Right atrium auricular region (tissue), 2 donors: ENCODE results near the gene MLIP. TPM values are rescaled to one million over a fixed set of nuclear protein-coding genes. Genes with fewer than 3 reads are reported as not detected.

Experiments
- DNase-seq: peaks from one replicate; pipeline ENCODE4 v3.0.0-alpha.2; 2019; ENCODE audit warnings: low spot score
- H3K27ac ChIP-seq, 2 donors: fragments of 200-600 bp; sonication (generic); 1 replicate in 1 of 2; 2 replicates in 1 of 2; pipeline ENCODE4 v1.5.1; 2016 to 2019
- H3K27me3 ChIP-seq, 2 donors: fragments of 200-600 bp; sonication (generic); one replicate each; pipeline versions ENCODE4 v1.5.1 to v1.6.0; 2017 to 2019
- H3K36me3 ChIP-seq: fragments of 200-600 bp; sonication (generic); one replicate; pipeline ENCODE4 v1.5.1; 2016
- H3K4me1 ChIP-seq, 2 donors: fragments of 200-600 bp; sonication (generic); one replicate each; pipeline versions ENCODE4 v1.5.1 to v1.6.0; 2017 to 2019
- H3K4me3 ChIP-seq, 2 donors: fragments of 200-600 bp; sonication (generic); 1 replicate in 1 of 2; 2 replicates in 1 of 2; pipeline ENCODE4 v1.5.1; 2017 to 2019; ENCODE audit warnings: mild to moderate bottlenecking in 1 of 2, moderate library complexity in 1 of 2
- H3K9me3 ChIP-seq, 2 donors: fragments of 200-600 bp; sonication (generic); one replicate each; pipeline ENCODE4 v1.5.1; 2019
- total RNA-seq, 2 donors: library from RNA; depleted of rRNA; stranded (reverse); fragments of >200 nt; gene quantifications; one replicate each; pipeline ENCODE4 v1.1.0, GENCODE V29; 2016
- TF ChIP-seq, protein P1 (sequence below), 2 donors: fragments of 200-600 bp; sonication (generic); IDR thresholded peaks; one replicate each; pipeline ENCODE4 v1.5.1; 2019; ENCODE audit warnings: antibody characterized with exemption in 2 of 2

The MLIP gene
- total RNA-seq, 2 donors from 2014 or later: 170 to 262 TPM

DNA sequence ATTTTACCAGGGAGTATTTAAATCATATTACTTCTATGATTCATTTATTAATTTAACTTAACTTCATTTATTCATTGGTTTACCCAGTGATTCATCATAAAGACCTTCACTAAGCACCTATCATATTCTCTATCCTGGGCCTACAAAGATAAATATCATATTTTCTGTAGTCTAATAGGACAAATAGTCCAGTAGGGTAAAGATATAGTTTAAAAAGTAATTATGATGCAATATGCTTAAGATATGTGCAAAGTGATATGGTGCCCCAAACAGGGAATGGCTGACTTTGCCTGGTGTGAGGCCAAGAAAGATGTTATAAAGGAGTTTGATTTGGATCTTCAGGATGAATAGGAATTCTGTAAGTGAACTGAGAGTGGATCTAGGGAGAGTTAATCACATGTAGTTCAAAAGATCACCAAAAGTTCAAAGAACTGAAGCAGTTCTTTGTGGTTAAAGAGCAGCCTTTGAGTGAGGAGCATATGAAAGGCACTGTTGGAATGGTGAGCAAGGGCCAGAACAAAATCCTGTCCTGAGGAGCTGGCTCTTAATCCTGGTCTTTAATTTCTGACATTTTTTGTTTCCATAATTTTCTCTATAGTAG lies 45.5 kb downstream of the MLIP start:
- Histone ChIP-seq H3K36me3 (no peaks in the 10 kb centered on the region), H3K27ac (no peak overlapping the region), H3K9me3 (no peaks in the 10 kb centered on the region), H3K4me3 (no peak overlapping the region), H3K27me3 (no peaks in the 10 kb centered on the region), H3K4me1 (no peaks in the 10 kb centered on the region)
- TF ChIP-seq, protein P1, sequence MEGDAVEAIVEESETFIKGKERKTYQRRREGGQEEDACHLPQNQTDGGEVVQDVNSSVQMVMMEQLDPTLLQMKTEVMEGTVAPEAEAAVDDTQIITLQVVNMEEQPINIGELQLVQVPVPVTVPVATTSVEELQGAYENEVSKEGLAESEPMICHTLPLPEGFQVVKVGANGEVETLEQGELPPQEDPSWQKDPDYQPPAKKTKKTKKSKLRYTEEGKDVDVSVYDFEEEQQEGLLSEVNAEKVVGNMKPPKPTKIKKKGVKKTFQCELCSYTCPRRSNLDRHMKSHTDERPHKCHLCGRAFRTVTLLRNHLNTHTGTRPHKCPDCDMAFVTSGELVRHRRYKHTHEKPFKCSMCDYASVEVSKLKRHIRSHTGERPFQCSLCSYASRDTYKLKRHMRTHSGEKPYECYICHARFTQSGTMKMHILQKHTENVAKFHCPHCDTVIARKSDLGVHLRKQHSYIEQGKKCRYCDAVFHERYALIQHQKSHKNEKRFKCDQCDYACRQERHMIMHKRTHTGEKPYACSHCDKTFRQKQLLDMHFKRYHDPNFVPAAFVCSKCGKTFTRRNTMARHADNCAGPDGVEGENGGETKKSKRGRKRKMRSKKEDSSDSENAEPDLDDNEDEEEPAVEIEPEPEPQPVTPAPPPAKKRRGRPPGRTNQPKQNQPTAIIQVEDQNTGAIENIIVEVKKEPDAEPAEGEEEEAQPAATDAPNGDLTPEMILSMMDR (IDR thresholded peaks at IDR 0.05): no peak
- no peak for DNase-seq

DNA sequence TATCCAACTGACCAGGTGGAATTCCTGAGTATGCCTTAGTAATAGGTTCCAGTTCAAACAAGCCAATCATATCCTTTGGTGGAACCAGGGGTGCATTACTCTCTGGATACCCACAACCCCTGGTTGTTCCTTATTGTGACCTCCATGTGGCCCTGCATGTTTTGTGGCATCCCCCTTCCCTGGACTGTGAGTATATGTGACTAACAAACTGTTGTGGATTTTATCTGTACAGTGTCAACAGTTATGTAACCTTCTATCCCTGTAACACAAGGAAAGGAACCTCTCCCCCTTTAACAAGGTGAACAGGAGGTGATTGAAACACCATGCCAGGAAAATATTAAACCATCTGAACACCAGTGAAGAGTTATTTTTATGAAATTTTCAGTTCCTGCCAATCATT lies 46.2 kb downstream of the MLIP start:
- Histone ChIP-seq H3K4me3 (no peak overlapping the region), H3K27me3 (no peaks in the 10 kb centered on the region), H3K9me3 (no peaks in the 10 kb centered on the region), H3K36me3 (no peaks in the 10 kb centered on the region), H3K27ac (no peak overlapping the region), H3K4me1 (no peaks in the 10 kb centered on the region)
- TF ChIP-seq, protein P1 (IDR thresholded peaks at IDR 0.05): no peak
- DNase-seq: no peak

DNA sequence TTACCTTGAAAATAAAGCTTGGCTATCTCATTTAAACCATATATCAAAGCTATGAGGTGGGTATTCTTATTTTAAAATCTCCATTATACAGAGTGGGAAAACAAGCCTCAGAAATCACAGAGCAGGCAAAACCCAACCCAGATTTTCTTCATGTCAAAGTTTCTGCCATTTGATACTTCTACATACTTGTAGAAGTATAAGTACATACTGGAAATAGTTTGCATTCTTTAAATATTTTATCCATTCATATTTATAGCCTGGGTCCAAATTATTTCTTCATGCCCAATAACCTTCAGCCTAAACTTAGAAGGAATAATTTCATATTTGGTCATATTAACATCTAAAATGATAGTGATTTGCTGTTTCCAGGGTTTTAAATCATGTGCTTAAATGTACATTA lies 61.8 kb downstream of the MLIP start:
- H3K4me3 ChIP-seq: no peak overlapping the region
- no peak for DNase-seq
- no peaks in the 10 kb centered on the region for H3K4me1 ChIP-seq
- H3K27ac ChIP-seq: no peak overlapping the region
- peaks cover 0 to 5% of the 10 kb centered on the region in 2 donors for H3K9me3 ChIP-seq
- H3K27me3 ChIP-seq: no peaks in the 10 kb centered on the region
- TF ChIP-seq, protein P1 (IDR thresholded peaks at IDR 0.05): no peak
- H3K36me3 ChIP-seq: peaks cover 9% of the 10 kb centered on the region

DNA sequence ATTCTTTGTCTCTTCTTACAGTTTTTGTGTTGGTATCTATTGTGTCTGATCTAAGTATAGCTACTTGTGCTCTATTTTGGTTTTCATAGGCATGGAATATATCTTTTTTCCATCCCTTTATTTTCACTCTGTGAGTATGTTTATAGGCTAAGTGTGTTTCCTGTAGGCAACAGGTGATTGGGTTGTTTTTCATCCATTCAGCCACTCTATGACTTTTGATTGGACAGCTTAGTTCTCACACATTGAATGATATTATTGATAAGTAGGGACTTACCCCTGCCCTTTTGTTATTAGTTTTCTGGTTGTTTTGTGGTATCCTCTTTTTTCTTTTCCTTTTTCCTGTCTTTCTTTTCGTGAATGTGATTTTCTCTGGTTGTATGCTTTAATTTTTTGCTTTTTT lies 67.9 kb downstream of the MLIP start:
- no peak for DNase-seq
- Histone ChIP-seq H3K4me3 (no peak overlapping the region), H3K36me3 (no peaks in the 10 kb centered on the region), H3K4me1 (no peaks in the 10 kb centered on the region), H3K27me3 (no peaks in the 10 kb centered on the region), H3K27ac (no peak overlapping the region), H3K9me3 (peaks cover 0 to 5% of the 10 kb centered on the region in 2 donors)
- TF ChIP-seq, protein P1 (IDR thresholded peaks at IDR 0.05): no peak

DNA sequence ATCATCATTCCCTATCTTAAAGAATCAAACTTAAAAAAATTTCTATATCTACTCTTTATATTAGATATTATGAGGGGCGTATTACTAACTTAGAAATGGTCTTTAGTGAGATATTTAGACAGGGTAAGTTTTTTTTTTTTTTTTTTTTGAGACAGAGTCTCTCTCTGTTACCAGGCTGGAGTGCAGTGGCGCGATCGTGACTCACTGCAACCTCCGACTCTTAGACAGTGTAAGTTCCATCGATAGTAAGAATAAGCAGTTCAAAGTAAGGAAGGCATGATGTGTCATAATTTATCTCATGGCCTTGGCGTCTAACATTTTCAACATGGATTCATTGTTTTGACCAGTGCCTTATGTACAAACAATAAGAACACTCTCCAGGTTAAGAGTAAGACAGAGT lies 72.4 kb downstream of the MLIP start:
- no peak for DNase-seq
- TF ChIP-seq, protein P1 (IDR thresholded peaks at IDR 0.05): no peak
- Histone ChIP-seq H3K9me3 (no peaks in the 10 kb centered on the region), H3K4me3 (no peak overlapping the region), H3K27me3 (no peaks in the 10 kb centered on the region), H3K36me3 (no peaks in the 10 kb centered on the region), H3K4me1 (no peaks in the 10 kb centered on the region), H3K27ac (no peak overlapping the region)

DNA sequence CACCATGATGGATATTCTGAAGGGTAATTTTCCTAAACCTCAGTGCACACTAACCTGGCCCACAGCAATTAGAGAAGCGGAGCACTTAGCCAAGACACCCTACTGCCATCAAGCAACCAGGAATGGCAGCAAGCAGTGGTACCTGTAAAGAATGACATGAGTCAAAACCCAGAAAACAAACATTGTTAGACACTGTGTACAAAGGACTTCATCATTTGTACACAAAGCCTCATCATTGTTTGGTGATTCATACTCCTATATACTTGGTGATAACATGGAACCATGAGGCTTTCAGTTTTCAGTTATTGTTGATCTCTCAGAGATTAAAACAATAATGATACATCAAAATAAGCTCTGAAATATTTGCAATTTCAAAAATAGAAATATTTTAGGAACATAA lies 74.6 kb downstream of the MLIP start:
- DNase-seq: no peak
- H3K4me1 ChIP-seq: no peaks in the 10 kb centered on the region
- no peaks in the 10 kb centered on the region for H3K27me3 ChIP-seq
- H3K9me3 ChIP-seq: no peaks in the 10 kb centered on the region
- H3K36me3 ChIP-seq: no peaks in the 10 kb centered on the region
- no peak overlapping the region for H3K27ac ChIP-seq
- TF ChIP-seq, protein P1 (IDR thresholded peaks at IDR 0.05): no peak
- no peak overlapping the region for H3K4me3 ChIP-seq
